Measurements from ENCODE around the gene IL31.

Gene IL31

GRCh38 chr12:122195405-122195804 is 21.4 kb upstream of the IL31 start:
- H3K27me3 ChIP-seq (ENCODE audit: low read length), result no peaks in the 10 kb centered on the region
- H3K36me3 ChIP-seq (ENCODE audit: low read length), result no peaks in the 10 kb centered on the region
- H3K9ac ChIP-seq (ENCODE audit: low read length), result no peak overlapping the region
- H4K20me1 ChIP-seq (ENCODE audit: low read depth, low read length), result no peaks in the 10 kb centered on the region
- no peaks in the 10 kb centered on the region for H3K9me3 ChIP-seq (ENCODE audit: insufficient read depth, low read length)
- no peak overlapping the region for H3K4me2 ChIP-seq (ENCODE audit: low read depth, low read length, poor library complexity, severe bottlenecking)
- H3K9me2 ChIP-seq (replicated peaks; ENCODE audit: insufficient read depth, low read length), result no peaks in the 10 kb centered on the region
- no peak overlapping the region for H2AFZ ChIP-seq (ENCODE audit: low read depth, low read length, severe bottlenecking)
- H3K27ac ChIP-seq (ENCODE audit: low read depth, low read length), result no peak overlapping the region
- H3F3A ChIP-seq (ENCODE audit: insufficient read depth), result no peaks in the 10 kb centered on the region
- no peak overlapping the region for H3K4me3 ChIP-seq (ENCODE audit: insufficient read depth, low read length, poor library complexity, severe bottlenecking)
- no peak for TF ChIP-seq CTCF (IDR thresholded peaks at IDR 0.05; ENCODE audit: insufficient read depth, low read length, poor library complexity, severe bottlenecking)
- no peak for TF ChIP-seq EZH2phosphoT487 (conservative IDR thresholded peaks at IDR 0.05; ENCODE audit: low read length)
- H3K79me2 ChIP-seq (ENCODE audit: insufficient read depth, low read length), result no peaks in the 10 kb centered on the region

GRCh38 chr12:122194804-122195203 is 20.8 kb upstream of the IL31 start:
- no peaks in the 10 kb centered on the region for H3K79me2 ChIP-seq (ENCODE audit: insufficient read depth, low read length)
- TF ChIP-seq EZH2phosphoT487 (conservative IDR thresholded peaks at IDR 0.05; ENCODE audit: low read length) (no peak), CTCF (IDR thresholded peaks at IDR 0.05; ENCODE audit: insufficient read depth, low read length, poor library complexity, severe bottlenecking) (no peak)
- no peak overlapping the region for H3K9ac ChIP-seq (ENCODE audit: low read length)
- H2AFZ ChIP-seq (ENCODE audit: low read depth, low read length, severe bottlenecking), result no peak overlapping the region
- no peak overlapping the region for H3K4me2 ChIP-seq (ENCODE audit: low read depth, low read length, poor library complexity, severe bottlenecking)
- H3K4me3 ChIP-seq (ENCODE audit: insufficient read depth, low read length, poor library complexity, severe bottlenecking), result no peak overlapping the region
- H3K36me3 ChIP-seq (ENCODE audit: low read length), result no peaks in the 10 kb centered on the region
- H3K9me3 ChIP-seq (ENCODE audit: insufficient read depth, low read length), result no peaks in the 10 kb centered on the region
- no peak overlapping the region for H3K27ac ChIP-seq (ENCODE audit: low read depth, low read length)
- H4K20me1 ChIP-seq (ENCODE audit: low read depth, low read length), result no peaks in the 10 kb centered on the region
- no peaks in the 10 kb centered on the region for H3F3A ChIP-seq (ENCODE audit: insufficient read depth)
- no peaks in the 10 kb centered on the region for H3K27me3 ChIP-seq (ENCODE audit: low read length)
- no peaks in the 10 kb centered on the region for H3K9me2 ChIP-seq (replicated peaks; ENCODE audit: insufficient read depth, low read length)

GRCh38 chr12:122192441-122192840 is 18.4 kb upstream of the IL31 start:
- H3K9me2 ChIP-seq (replicated peaks; ENCODE audit: insufficient read depth, low read length), result no peaks in the 10 kb centered on the region
- H2AFZ ChIP-seq (ENCODE audit: low read depth, low read length, severe bottlenecking), result no peak overlapping the region
- H3K4me2 ChIP-seq (ENCODE audit: low read depth, low read length, poor library complexity, severe bottlenecking), result no peak overlapping the region
- H3F3A ChIP-seq (ENCODE audit: insufficient read depth), result no peaks in the 10 kb centered on the region
- H3K27ac ChIP-seq (ENCODE audit: low read depth, low read length), result no peak overlapping the region
- no peaks in the 10 kb centered on the region for H3K9me3 ChIP-seq (ENCODE audit: insufficient read depth, low read length)
- no peak for TF ChIP-seq CTCF (IDR thresholded peaks at IDR 0.05; ENCODE audit: insufficient read depth, low read length, poor library complexity, severe bottlenecking)
- no peak for TF ChIP-seq EZH2phosphoT487 (conservative IDR thresholded peaks at IDR 0.05; ENCODE audit: low read length)
- H3K79me2 ChIP-seq (ENCODE audit: insufficient read depth, low read length), result no peaks in the 10 kb centered on the region
- no peaks in the 10 kb centered on the region for H3K36me3 ChIP-seq (ENCODE audit: low read length)
- H4K20me1 ChIP-seq (ENCODE audit: low read depth, low read length), result no peaks in the 10 kb centered on the region
- no peaks in the 10 kb centered on the region for H3K27me3 ChIP-seq (ENCODE audit: low read length)
- no peak overlapping the region for H3K9ac ChIP-seq (ENCODE audit: low read length)
- no peak overlapping the region for H3K4me3 ChIP-seq (ENCODE audit: insufficient read depth, low read length, poor library complexity, severe bottlenecking)
